ENCODE data around the gene ATP6V0B. TPM values are rescaled to one million over a fixed set of nuclear protein-coding genes. Genes with fewer than 3 reads are reported as not detected.

ATP6V0B gene
- total and polyA plus RNA-seq, 3 donors from 2014 or later: 102 to 222 (median 173) TPM

DNA sequence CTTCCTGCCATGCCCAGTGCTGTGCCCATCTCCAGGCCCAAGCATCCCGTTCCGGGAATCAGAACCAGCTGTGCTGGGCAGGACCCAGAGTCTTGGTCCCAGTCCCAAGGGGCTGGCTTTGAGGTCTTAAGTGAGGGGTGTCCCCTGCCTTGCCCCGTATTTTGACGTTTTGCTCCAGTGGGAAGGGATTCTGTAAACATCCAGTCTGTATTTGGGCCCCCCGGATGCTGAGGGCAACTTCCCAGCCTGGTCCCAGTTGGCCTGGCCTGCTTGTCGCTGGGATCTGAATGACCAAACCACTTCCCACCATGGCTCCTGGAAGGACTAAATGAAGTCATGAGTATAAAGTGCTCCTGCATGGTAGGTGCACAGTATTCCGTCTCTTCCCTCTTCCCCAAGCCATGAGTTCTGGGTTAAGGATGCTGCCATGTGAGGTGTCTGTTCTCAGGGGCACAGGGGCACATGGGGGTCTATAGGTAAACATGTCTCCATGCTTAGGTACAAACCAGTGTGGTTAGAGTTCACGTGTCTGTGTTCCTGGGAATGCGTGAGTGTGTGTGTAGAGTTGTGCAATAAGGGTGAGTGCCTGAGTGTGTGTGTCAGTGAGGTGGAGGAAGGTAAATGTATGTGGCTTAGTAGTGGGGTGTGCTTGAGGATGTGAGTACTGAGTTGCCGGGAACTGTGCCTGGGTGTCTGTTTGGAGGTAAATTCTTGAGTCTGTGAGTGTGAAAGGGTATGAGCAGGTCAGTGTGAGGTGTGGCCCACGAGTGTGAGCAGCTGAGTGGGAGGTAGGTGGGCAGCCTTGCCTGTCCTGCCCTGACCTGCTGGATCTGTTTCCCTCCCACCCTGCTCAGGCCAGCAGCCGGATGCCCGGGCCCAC lies 5.7 kb downstream of the ATP6V0B start:
- Histone ChIP-seq H3K4me3 (peak overlapping the region in 1 of 2 donors; percentile 67), H3K27ac (no peak overlapping the region)

DNA sequence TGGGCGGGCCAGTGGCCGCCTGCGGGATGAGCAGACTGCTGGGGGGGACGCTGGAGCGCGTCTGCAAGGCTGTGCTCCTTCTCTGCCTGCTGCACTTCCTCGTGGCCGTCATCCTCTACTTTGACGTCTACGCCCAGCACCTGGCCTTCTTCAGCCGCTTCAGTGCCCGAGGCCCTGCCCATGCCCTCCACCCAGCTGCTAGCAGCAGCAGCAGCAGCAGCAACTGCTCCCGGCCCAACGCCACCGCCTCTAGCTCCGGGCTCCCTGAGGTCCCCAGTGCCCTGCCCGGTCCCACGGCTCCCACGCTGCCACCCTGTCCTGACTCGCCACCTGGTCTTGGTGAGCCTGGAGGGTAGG lies 6.4 kb downstream of the ATP6V0B start:
- intact Hi-C loops (cut with DNase I; ENCODE audit: low total_unique reads): no loop called here
- H3K36me3 ChIP-seq (ENCODE audit: low read depth, missing control alignments): no peaks in the 10 kb centered on the region
- H3K4me3 ChIP-seq: no peak overlapping the region
- no peak overlapping the region for H3K27ac ChIP-seq
- peaks cover 21% of the 10 kb centered on the region for H3K4me1 ChIP-seq
- no peaks in the 10 kb centered on the region for H3K27me3 ChIP-seq
- 93 to 94% methylated on average over 15 to 20 of the region's 20 CpGs for WGBS, 2 donors
- no peak for TF ChIP-seq POLR2A (IDR thresholded peaks at IDR 0.05)
- TF ChIP-seq, protein P1, sequence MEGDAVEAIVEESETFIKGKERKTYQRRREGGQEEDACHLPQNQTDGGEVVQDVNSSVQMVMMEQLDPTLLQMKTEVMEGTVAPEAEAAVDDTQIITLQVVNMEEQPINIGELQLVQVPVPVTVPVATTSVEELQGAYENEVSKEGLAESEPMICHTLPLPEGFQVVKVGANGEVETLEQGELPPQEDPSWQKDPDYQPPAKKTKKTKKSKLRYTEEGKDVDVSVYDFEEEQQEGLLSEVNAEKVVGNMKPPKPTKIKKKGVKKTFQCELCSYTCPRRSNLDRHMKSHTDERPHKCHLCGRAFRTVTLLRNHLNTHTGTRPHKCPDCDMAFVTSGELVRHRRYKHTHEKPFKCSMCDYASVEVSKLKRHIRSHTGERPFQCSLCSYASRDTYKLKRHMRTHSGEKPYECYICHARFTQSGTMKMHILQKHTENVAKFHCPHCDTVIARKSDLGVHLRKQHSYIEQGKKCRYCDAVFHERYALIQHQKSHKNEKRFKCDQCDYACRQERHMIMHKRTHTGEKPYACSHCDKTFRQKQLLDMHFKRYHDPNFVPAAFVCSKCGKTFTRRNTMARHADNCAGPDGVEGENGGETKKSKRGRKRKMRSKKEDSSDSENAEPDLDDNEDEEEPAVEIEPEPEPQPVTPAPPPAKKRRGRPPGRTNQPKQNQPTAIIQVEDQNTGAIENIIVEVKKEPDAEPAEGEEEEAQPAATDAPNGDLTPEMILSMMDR (IDR thresholded peaks at IDR 0.05): no peak
- no peaks in the 10 kb centered on the region for H3K9me3 ChIP-seq
- DNase-seq: no peak

More for the DNA sequence above, 5.7 kb downstream of the ATP6V0B start:
- intact Hi-C loops (cut with DNase I; ENCODE audit: low total_unique reads): no loop called here
- Histone ChIP-seq H3K9me3 (no peaks in the 10 kb centered on the region), H3K4me1 (peaks cover 27% of the 10 kb centered on the region), H3K27me3 (no peaks in the 10 kb centered on the region), H3K36me3 (ENCODE audit: low read depth, missing control alignments) (no peaks in the 10 kb centered on the region)
- no peak for DNase-seq
- 55 to 61% methylated on average over 11 to 13 of the region's 13 CpGs for WGBS, 2 donors
- TF ChIP-seq POLR2A (IDR thresholded peaks at IDR 0.05): no peak
- TF ChIP-seq, protein P1 (IDR thresholded peaks at IDR 0.05): no peak

DNA sequence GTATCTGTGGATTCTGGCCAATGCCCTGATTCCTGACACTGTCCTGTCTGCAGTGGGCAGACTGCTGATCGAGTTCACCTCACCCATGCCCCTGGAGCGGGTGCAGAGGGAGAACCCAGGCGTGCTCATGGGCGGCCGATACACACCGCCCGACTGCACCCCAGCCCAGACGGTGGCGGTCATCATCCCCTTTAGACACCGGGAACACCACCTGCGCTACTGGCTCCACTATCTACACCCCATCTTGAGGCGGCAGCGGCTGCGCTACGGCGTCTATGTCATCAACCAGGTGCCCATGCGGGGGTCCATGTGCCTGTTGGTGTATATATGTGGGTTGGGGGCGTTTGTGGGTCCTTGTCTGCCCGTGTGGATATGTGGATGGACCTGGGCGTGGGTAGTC lies 6.9 kb downstream of the ATP6V0B start:
- intact Hi-C loops (cut with DNase I; ENCODE audit: low total_unique reads): no loop called here
- no peak for TF ChIP-seq POLR2A (IDR thresholded peaks at IDR 0.05)
- TF ChIP-seq, protein P1 (IDR thresholded peaks at IDR 0.05): no peak
- no peak overlapping the region for H3K4me3 ChIP-seq

DNA sequence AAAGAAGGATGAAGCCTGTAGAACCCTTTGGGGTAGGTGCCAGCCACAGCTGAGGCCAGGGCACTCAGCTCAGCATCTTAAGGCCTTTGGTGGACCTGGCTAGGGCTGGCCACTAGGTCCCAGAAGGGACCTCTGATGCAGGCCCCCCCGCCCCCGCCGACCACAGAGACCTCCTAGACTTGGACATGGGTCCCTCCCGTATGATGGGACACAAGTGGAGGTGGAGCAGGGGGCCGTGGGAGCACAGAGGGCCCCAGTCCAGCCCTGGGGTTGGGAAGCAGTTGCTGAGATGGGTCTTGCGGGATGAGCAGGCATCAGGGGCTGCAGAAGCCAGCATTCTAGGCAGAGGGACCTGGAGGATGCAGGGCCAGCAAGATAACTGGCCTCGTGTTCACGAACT lies 7.5 kb downstream of the ATP6V0B start:
- intact Hi-C loops (cut with DNase I; ENCODE audit: low total_unique reads): no loop called here
- Histone ChIP-seq H3K27ac (no peak overlapping the region), H3K4me3 (no peak overlapping the region), H3K9me3 (no peaks in the 10 kb centered on the region), H3K27me3 (no peaks in the 10 kb centered on the region), H3K4me1 (peaks cover 19% of the 10 kb centered on the region), H3K36me3 (ENCODE audit: low read depth, missing control alignments) (no peaks in the 10 kb centered on the region)
- WGBS, 2 donors: 92 to 94% methylated on average over 6 to 8 of the region's 8 CpGs
- TF ChIP-seq, protein P1 (IDR thresholded peaks at IDR 0.05): no peak
- TF ChIP-seq POLR2A (IDR thresholded peaks at IDR 0.05): no peak
- DNase-seq: no peak

More for the DNA sequence above, 6.9 kb downstream of the ATP6V0B start:
- DNase-seq: no peak
- peaks cover 19% of the 10 kb centered on the region for H3K4me1 ChIP-seq
- H3K27me3 ChIP-seq: no peaks in the 10 kb centered on the region
- H3K27ac ChIP-seq: no peak overlapping the region
- no peaks in the 10 kb centered on the region for H3K9me3 ChIP-seq
- no peaks in the 10 kb centered on the region for H3K36me3 ChIP-seq (ENCODE audit: low read depth, missing control alignments)
- WGBS, 2 donors: 96 to 97% methylated on average over 15 to 20 of the region's 20 CpGs

Data from testis (tissue), 3 donors.